Colon (tissue), 2 donors: ENCODE measurements around the gene PTPRM.

ENCODE experiments used
- FAIRE-seq: peaks from 2 replicates; lab custom pipeline; 2012; peaks lifted over from hg19 to GRCh38; lab: Jason Lieb, UNC
- donor health status: control.
- donor health status: control.

The PTPRM gene

DNA sequence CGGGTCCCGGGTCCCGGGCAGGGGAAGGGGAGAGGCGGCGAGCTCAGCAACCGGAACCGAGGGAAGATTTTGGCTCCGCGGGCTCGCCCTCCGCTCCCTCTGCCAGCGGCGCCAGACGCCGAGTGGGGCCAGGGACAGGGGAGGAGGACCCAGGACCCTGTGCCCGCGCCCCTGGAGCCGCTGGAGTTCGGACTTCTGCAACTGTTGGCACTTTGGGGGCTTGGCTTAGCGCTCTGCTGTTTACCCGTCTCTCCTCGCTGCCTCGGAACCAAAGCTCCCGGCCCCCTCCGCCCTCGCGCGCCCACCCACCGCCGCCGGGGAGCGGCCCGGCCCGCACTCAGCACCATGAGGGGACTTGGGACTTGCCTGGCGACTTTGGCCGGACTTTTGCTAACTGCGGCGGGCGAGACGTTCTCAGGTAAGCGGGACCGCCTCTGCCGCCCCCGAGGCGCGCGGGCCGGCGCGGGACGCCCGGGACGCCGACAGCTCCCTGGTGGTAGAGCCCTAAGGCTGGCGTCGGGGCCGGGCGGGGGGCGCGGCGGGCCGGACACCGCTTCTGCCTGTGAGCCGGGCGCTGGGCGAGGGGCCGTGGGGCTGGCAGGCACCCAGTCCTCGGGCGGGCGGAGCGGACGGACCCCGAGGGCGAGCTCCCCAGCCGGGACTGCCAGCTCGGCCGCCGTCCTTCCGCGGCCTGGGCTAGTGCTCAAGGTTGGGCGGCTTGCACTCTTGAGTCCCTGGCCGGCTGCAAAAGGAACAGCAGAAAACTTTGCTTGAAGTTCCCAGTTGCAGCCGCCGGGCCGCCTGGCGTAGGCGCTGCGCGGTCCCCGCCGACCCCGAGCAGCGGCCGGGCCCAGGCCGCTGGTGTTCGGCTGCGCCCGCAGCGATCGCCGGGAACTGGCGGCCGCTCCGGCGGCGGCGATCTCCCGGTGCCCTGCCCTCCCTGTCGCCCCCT is 634 bp downstream of the PTPRM start:
- FAIRE-seq = no peak

DNA sequence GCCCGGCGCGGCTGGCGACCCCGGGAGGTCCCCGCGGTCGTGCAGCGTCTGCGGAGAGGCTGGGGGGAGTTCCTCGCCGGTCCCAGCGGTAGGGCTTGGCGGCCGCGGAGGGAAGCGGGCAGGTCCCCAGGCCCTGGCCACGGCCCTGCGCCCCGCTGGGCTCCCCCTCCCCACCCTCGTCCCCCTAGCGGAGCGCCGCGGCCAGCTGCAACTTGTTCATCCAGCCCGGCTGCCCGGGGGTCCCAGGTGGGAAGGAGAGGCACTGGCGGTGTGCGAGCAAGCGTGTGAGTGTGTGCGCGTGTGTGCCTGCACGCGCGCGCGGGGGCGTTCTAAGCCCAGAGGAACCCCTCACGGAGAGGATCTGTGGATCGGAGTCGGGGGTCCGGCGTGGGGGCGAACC is 1.3 kb downstream of the PTPRM start:
- no peak for FAIRE-seq

DNA sequence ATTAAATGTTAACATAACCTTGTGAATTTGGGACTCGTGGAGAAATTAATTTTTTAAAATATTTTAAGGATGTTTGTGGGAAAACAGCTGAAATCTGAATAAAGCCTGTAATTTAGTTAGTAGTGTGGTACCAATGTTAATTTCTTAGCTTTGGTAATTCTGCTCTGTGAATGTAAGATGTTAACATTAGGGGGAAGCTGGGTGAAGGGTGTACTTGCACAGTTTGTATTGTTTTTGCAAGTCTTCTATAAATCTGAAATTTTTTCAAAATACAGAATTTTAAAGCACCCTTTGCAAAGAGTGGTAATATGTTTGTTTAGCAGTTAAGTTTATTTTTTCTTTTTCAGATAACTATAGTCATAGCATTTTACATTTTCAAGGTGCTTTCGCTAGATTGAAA is 4.5 kb downstream of the PTPRM start:
- no peak for FAIRE-seq

DNA sequence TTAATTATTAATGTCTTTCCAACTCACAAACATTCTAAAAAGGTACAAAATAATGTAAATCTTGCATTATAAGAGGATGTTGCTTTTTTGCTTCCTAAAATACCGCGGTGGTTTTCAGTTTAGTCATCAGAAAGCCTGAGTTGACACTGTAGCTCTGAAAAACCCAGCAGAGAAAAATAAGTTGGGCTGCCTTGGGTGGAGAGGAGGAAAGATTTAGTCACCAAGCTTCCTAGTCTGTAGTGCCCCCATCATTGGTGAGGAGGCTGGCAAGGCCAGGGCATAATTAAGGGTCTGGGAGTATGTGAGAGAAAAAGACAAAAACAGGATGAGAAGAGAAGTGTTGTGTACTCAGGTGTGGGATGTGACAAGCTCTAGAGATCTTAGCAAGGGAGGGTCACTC is 5.7 kb downstream of the PTPRM start:
- no peak for FAIRE-seq

DNA sequence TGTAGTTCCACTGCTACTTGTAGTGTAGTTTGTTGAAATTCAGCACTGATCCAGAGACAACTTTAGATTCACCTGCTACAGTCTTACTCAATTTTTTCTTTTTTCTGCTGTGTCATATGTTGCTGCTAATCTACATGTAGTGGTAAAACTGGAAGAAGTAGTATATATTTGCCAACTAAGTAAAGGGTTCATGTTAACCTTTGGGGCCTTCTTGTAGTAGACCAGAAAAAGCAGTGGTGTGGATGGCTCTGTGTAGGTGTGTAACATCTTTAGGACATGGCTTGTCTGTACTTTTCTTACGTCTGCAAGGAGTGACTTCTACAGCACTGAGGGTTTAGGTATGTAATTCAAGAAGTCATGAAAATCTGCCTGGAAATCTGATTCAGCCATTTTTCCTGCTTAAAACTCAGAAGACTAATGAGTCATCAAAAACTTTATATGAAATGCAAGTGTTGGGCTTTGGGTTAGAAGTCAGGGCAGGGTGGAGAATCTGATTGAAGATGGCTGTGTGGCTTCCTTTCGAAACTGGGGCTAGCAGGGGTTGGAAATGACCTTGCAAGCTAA is 8.4 kb downstream of the PTPRM start:
- no peak for FAIRE-seq

DNA sequence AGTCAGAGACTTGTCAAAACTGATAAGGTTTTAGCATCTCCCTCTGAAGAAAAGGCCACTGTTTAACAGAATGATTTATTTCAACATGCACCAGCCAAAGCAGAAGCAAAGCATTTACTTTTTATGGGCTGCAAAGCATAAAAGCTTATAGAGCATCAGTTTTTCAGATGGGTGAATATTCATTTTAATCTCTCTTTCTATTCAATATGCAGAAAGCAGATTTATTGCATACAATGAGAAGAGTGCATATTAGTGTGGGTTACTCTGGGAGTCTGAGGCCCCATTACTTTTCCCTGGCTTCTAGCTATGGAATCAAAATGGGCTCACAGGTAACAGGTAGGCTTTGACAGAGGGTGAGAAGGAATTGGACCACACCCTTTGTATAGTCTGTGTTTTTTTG is 9.0 kb downstream of the PTPRM start:
- FAIRE-seq = no peak

DNA sequence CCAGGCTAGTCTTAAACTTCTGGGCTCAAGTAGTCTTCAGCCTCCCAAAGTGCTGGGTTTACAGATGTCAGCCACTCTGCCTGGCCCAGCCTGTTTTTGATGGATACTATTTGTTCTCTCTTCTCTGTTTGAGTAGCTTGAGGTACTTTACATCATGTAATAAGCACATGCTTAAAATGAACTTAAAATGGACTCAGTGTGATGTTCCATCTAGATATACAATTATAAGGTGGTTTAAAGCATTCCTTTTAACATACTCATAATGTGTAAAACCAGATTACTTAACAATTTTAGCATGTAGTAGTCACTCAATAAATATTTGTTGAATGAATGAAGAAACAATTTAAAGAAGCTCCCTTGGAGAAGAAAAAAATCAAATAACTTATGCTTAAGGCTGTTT is 9.6 kb downstream of the PTPRM start:
- no peak for FAIRE-seq

DNA sequence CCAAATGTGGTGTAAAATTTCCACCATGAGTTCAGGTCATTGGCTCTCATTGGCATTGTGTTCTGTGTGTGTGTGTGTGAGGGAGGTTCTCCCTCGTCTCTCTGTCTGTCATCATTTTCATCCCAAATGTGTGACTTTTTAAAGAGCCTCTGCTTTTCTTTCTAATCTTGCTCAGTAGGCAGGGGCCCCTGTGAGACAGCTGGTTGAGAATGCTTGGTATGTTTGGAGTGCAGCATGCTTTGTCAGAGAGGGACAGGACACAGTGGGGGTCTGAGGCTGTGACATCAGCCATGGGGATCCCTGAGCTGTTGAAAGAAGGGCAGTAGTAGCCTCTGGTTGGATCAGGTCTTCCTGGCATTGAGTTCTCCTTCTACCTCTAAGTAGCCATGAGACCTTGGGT is 10.6 kb downstream of the PTPRM start:
- no peak for FAIRE-seq

DNA sequence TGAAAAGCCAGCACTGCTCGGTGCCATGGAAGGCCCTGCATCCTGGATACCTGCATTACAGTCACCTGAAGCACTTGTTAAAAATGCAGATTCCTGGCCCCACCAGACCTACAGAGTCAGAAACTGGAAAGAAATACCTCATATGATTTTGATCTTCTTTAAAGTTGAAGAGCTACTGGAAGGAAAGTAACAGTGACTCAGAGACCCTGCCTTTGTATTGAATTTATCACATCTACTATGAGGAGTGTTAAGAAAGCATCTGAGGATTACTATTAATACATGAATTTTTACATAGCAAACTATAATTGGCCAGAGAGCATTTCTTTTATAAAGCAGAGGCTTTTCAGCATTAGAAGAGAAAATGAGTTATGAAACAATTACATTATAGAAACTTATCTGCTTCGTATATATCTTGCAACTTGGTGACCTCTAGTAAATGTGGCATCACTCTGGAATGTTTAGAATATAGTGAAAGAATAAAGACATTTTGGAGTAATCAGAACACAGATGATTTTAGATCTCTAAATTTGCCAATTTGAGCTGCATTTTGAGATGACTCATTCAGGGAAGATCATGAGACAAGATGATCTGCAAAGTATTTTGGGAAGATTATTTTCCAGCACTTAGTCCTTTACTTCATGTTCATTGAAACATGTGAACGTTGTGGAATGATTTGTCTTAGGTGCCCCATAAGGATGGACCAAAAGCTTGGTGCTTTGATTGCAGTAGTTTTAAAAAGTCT is 12.2 kb downstream of the PTPRM start:
- no peak for FAIRE-seq

DNA sequence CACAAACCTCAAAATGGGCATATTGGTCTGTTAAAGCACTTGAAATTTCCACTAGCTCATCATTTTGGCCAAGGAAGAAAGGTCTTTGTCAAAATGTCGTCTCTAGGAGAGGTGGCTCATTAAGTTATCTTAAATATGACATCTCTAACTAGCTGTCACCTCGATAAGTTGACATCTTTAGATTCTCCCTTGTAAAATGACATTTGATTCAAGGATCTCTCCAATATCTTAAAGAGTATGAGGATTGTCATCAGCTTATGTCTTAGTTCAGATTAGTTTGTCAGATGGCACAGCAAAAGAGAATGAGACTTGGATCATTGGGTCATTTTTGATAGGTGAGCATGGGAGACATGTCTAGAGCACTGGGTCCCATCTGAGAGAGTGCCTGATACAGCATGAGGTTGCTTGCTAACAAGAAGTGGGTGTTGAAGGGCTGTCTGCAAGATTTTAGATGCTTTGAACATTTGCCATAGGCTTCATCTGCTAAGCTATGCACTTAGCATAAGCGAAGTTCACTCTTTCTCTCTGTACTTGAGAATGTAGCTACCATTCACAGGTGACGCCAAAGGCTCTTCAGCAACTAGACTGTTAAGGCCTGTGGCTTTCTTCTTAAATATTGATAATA is 12.9 kb downstream of the PTPRM start:
- no peak for FAIRE-seq

DNA sequence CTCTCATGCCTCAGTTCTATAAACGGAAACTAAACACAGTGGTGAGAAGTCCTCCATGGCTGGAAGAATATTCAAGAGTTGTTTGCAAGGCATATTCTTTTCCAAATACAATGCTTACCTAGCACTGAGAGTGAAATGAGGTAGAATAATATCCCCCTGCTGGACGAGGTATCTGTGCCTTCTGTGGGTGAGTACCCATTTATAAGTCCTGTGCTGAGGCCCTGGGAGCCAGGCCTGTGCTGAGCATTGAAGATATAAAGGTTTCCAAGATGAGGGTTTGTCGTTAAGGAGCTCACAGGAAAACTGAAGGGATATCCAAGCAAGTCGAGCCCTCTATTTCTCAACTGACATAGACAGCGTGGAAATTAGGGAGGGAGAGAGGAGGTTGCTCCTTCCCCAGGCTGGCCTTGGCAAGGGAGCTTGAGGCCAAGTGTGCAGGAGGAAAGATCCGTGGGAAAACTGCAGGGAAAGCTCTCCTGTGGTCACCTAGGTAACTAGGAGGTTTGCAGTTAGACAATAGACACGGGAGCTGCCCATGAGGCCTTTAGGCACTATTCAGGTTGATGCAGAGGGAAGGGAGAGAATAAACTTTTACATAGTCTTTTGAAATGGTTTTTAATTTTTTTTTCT is 17.6 kb downstream of the PTPRM start:
- no peak for FAIRE-seq

DNA sequence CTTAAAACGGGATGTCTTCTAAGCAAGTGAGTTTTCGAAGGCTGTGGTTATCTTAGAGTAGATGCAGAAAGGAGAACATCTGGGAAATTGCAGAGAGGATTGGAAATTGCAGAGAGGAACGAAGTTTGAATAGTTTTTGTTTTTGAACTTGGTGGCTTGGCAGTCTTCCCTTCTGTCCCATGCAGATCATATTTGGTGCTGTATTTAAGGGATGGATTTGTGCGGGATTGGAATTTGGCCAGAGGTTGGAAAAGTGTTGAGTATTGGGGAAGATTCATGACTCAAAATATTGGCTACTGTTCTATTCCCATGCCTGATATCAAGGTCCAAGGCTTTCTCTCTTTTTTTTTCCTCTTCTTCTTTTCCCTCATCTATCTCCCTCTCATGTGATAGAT is 18.2 kb downstream of the PTPRM start:
- no peak for FAIRE-seq

DNA sequence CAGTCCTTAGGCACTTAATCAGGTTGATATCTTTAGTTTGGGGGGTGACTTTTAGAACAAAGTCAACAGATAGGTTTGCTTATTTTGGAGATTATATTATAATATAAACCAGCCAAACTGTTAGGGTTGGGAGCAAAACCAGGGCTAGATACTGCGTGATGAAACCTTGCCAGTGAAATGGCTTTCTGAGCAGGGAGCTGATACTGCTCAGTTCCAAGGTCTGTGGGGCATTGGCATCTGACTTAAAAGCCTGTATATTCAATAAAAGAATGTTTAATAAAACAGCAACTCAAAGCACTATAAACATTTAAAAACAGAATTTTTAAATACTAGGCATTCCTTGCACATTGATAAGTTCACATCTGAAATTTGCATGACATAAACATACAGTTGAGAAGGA is 19.3 kb downstream of the PTPRM start:
- no peak for FAIRE-seq

DNA sequence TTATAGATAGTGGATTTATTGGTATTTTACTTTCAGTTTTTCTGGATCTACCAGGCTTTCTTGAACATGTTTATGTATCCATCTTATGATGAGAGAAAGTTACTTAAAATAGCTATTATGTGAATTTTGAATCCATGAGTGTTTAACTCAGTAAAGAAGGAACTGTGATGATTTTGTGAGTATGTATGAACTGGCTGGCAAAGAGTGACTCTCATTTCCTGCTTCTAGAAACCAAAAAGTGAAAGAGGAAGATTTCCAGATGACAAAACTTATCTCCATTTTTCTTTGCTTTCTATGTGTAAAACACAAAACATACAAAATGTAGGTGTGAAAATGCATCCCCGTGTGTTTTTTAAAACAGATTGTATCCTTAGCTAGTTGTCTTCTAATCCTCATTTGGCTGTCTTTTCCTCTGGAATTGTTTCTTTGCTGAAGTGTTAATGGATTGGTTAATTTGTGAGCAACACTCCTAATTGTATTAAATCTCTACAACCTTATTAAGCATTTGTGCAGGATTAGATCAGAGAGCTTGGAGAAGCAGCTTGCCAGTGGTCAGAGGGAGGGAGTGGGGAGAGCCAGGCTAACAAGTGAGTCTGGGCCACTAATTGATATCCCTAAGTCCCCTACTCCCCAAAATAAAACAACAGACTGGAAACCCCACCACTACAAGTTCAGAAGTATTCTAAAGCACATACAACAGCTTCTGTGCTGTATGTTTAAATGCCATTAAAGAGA is 23.9 kb downstream of the PTPRM start:
- no peak for FAIRE-seq

DNA sequence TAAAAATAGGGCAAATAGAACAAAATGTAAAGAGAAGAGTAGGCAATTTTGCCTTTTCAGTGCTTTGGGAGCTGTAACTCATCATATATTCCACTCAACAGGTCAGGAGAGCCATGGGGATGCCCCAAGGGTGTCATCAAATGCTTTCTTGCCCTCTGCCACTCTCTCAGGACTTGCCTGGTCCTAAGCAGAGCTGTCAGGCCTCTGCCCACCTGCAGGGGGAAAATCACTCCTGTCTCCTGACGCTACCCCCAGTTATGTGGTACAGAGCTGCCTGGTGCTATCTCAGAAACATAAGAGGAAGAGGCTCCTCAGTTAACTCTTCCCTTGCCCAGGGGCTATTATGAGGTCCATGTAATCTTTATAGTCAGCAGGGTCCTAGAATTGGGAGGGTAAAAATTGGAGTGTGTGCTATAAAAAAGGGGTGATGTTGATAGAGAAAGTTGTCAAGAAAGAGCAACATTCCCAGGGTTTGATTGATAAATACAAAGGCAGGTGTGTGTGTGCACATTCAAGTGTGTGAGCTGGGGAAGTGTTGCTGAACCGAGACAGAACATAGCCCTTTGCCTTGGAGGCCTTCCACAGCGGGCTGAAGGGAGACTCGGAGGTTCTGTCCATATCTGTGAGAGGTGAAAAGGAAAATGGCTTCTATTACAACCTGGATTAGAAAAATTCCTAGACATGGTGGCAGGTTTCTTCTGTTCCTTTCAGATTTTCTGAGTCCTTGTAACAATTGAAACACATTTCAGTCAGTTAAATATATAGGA is 25.4 kb downstream of the PTPRM start:
- no peak for FAIRE-seq

DNA sequence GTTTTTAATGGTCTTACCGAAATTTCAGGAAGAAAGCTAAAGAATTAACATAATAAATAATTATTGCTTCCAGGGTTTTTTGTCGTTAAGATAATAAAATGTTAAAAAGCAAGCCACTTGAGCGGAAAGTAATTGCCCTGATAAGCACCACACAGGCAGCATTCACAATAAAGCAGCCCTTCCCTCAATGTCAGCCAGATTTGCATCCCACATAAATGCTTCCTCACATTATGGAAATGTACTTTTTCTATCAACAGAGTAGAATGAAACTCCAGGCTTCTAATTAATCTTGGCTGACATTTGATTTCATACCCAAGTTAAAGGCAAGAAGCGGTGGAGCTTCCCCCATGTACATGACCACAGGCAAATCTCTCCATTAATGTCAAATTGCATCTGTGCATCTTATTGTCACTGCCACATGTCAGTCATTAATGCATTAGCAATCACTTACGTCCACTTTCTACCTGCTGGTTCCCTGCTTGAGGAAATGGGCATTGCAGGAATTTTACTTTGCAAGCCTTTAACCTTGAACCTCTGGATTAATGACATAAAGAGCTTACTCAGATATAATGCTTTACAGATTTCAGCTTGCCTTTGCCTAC is 26.2 kb downstream of the PTPRM start:
- FAIRE-seq = no peak

DNA sequence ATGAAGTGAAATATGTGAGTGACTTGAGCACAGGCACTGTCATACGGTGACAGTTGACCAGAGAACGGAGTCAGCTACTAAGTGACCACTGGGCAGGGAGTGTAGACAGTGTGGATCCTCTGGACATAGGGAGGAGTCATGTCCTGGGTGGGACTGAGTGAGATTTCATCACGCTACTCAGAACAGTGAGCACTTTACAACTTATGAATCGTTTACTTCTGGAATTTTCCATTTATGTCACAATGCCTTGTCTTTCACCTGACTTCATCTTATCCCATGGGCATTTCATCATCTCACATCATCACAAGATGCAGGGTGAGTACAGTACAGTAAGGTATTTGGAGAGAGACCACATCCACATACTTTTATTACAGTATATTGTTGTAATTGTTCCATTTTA is 29.0 kb downstream of the PTPRM start:
- FAIRE-seq = no peak

DNA sequence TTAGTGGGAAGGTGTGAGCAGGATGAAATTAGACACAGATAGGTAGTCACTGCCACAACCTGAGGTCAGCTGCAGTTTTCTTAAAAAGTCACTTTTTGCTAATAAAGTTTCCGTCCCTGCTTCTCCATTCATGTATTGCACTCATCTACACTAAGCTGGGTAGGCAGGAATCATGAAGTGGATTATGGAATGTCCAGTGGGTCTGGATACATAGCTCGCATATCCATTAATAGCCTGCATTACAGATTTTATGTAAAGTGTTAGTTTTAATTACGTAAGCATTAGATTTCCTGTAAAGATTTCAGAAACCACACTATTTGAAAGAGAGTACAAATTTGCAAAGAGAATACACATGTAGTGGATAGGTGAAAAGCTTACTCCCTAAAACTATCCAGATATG is 30.4 kb downstream of the PTPRM start:
- FAIRE-seq = no peak

DNA sequence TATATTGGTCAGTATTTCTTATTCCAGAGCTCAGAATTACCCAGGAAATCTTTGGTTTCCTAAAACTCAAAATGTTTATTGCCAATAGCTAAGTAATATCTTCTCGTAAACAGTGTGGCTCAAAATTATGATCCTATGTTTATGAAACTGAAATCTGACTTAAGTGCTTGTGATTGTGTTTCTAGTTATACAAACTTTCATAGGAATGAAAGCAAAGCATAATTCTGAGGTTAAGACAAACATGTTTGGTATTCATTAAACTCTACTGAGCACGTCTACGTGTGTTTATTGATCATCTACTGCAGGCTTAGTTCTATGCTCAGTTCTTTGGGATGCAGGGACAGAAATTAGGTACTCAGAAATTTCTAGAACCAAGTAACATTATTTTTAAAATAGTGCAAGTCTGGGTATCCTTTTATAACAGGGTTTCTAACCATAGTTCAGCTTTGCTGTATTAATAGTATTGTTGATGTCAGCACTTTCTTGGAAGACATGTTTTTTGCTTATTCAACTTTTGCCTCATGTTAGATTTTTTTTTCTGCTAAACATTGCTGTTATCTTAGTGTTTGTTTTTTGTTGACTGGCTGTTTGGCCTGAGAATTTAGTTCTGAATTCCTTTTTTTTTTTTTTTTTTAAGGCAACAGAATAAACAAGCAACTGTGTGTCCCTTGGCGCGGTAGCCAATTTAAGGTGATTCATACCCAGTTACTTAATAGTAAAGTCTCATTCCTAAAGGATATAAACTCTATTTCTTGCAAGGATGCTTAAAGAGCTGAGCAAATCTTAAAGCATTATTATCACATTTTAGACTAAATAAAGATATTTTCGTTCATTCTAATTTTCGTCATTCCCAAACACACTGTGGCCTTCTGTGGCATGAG is 31.3 kb downstream of the PTPRM start:
- FAIRE-seq = no peak
